ENCODE measurements around the gene IER2. TPM values are rescaled to one million over a fixed set of nuclear protein-coding genes. Genes with fewer than 3 reads are reported as not detected.

The IER2 gene
- total RNA-seq, 1 experiment from 2014 or later = 72.0 TPM

DNA sequence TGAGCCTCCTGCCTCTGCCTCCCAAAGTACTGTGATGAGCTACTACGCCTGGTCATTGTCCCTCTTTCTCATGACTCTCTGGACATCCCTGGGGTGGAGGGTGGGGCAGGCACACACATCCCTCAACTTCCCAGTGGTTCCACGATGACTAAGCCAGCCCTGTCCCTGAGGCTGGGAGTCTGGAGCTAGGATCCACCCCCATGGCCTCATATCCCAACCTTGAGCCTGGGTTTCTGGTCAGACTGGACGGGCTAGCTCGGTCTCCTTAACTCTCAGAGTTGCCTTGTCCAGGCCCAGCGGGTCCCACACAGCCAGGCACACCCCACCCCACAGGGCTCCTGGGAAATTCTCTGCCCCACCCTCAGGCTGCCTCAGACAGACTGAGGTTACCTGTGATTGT lies 19.6 kb downstream of the IER2 start:
- POLR2A ChIA-PET = interaction anchor here (1.1 to 1.4 kb wide), 2 partner anchors 15 to 18 kb away, joined by 5 to 12 read pairs; no protein-coding TSS in a partner anchor
- H3K9me3 ChIP-seq = no peaks in the 10 kb centered on the region
- BruUV-seq (replicated peaks) = no TSS peak
- Mint-ChIP-seq H3K27ac (ENCODE audit: unreplicated experiment) (peak overlapping the region; percentile 87), H3K27me3 (ENCODE audit: insufficient read depth, unreplicated experiment) (no peaks in the 10 kb centered on the region), H3K4me1 (ENCODE audit: low read depth, unreplicated experiment) (peaks cover 24% of the 10 kb centered on the region), H3K4me3 (ENCODE audit: unreplicated experiment) (peak overlapping the region; percentile 46), H3K9me3 (ENCODE audit: unreplicated experiment) (no peaks in the 10 kb centered on the region), H3K36me3 (ENCODE audit: insufficient read depth, unreplicated experiment) (peaks cover 6% of the 10 kb centered on the region)
- TF ChIP-seq, protein P1, sequence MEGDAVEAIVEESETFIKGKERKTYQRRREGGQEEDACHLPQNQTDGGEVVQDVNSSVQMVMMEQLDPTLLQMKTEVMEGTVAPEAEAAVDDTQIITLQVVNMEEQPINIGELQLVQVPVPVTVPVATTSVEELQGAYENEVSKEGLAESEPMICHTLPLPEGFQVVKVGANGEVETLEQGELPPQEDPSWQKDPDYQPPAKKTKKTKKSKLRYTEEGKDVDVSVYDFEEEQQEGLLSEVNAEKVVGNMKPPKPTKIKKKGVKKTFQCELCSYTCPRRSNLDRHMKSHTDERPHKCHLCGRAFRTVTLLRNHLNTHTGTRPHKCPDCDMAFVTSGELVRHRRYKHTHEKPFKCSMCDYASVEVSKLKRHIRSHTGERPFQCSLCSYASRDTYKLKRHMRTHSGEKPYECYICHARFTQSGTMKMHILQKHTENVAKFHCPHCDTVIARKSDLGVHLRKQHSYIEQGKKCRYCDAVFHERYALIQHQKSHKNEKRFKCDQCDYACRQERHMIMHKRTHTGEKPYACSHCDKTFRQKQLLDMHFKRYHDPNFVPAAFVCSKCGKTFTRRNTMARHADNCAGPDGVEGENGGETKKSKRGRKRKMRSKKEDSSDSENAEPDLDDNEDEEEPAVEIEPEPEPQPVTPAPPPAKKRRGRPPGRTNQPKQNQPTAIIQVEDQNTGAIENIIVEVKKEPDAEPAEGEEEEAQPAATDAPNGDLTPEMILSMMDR (IDR thresholded peaks at IDR 0.05; ENCODE audit: insufficient read depth in 1 of 2, low read depth in 1 of 2, low read length in 1 of 2, severe bottlenecking in 1 of 2, unreplicated experiment in 1 of 2) = no peak
- H3K36me3 ChIP-seq (ENCODE audit: control insufficient read depth, insufficient read depth, low read length) = no peaks in the 10 kb centered on the region; the same call in 1 of the 2 replicates
- intact Hi-C loops (cut with micrococcal nuclease; ENCODE audit: unreplicated experiment) = no loop called here
- no peaks in the 10 kb centered on the region for H3K27me3 ChIP-seq (replicated peaks; ENCODE audit: control insufficient read depth, insufficient read depth, low read length)
- H3K4me1 ChIP-seq = peaks cover 46% of the 10 kb centered on the region
- peak; percentile 76 to 86 for DNase-seq
- H3K4me3 ChIP-seq (ENCODE audit: low read depth, low read length) = no peak overlapping the region
- CTCF ChIA-PET = no interaction called here

DNA sequence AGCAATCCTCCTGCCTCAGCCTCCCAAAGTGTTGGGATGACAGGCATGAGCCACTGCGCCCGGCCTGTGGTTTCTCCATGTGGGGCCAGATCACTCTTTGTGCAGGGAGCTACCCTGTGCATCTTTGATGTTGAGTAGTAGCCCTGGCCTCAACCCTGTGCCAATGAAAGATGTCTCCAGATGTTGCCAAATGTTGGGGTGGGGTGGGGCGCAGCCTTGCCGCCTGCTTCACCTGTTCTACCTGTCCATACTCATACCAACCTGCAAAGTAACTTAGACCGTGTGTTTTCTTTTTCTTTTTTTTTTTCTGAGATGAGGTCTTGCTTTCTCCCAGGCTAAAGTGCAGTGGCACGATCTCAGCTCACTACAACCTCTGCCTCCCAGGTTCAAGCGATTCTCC lies 20.9 kb downstream of the IER2 start:
- Histone ChIP-seq H3K9me3 (no peaks in the 10 kb centered on the region), H3K36me3 (ENCODE audit: control insufficient read depth, insufficient read depth, low read length) (no peaks in the 10 kb centered on the region; the same call in 1 of the 2 replicates), H3K27me3 (replicated peaks; ENCODE audit: control insufficient read depth, insufficient read depth, low read length) (no peaks in the 10 kb centered on the region), H3K4me1 (peaks cover 36% of the 10 kb centered on the region), H3K4me3 (ENCODE audit: low read depth, low read length) (no peak overlapping the region)
- Mint-ChIP-seq H3K27ac (ENCODE audit: unreplicated experiment) (no peak overlapping the region), H3K4me1 (ENCODE audit: low read depth, unreplicated experiment) (peaks cover 21% of the 10 kb centered on the region), H3K9me3 (ENCODE audit: unreplicated experiment) (no peaks in the 10 kb centered on the region), H3K27me3 (ENCODE audit: insufficient read depth, unreplicated experiment) (no peaks in the 10 kb centered on the region), H3K4me3 (ENCODE audit: unreplicated experiment) (no peak overlapping the region), H3K36me3 (ENCODE audit: insufficient read depth, unreplicated experiment) (peaks cover 6% of the 10 kb centered on the region)
- ChIA-PET POLR2A (no interaction called here), CTCF (no interaction called here)
- DNase-seq = no peak
- intact Hi-C loops (cut with micrococcal nuclease; ENCODE audit: unreplicated experiment) = no loop called here
- BruUV-seq (replicated peaks) = no TSS peak
- TF ChIP-seq, protein P1 (IDR thresholded peaks at IDR 0.05; ENCODE audit: insufficient read depth in 1 of 2, low read depth in 1 of 2, low read length in 1 of 2, severe bottlenecking in 1 of 2, unreplicated experiment in 1 of 2) = no peak

DNA sequence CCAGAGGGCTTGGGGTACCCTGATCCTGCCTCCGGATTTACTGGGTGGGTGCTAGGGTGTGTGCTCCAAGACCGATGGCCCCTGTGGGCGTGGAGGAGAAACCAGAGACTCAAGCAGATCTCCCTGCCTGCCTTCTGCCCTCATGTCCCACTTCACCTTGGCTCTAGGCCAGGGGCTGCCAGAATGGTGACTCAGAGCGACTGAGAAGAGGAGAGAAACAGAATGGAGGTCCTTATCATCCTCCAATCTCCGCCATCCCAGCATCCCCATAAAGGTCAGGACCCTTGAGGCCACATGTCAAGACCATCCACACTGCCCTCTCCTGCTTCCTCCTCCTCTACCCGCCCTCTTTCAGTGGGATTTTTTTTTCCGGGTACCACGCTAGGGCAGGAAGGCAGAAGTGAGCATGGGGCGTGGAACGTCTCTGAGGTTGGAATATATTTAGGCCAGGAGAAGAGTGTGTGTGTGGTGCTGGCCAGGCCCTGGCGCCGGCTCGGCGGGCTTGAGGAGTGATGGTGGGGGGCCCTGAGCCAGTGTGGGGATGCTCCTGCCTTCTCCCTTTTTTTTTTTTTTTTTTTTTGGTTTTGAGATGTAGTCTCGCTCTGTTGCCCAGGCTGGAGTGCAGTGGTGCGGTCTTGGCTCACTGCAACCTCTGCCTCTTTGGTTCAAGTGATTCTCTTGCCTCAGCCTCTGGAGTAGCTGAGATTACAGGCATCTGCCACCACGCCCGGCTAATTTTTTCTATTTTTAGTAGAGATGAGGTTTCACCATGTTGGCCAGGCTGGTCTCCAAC lies 22.3 kb downstream of the IER2 start:
- POLR2A ChIA-PET = interaction anchor here (1.4 kb wide), 1 partner anchor 10 kb away, joined by 3 read pairs; no protein-coding TSS in a partner anchor
- Mint-ChIP-seq H3K36me3 (ENCODE audit: insufficient read depth, unreplicated experiment) (no peaks in the 10 kb centered on the region), H3K27ac (ENCODE audit: unreplicated experiment) (no peak overlapping the region), H3K4me1 (ENCODE audit: low read depth, unreplicated experiment) (peaks cover 13% of the 10 kb centered on the region), H3K9me3 (ENCODE audit: unreplicated experiment) (no peaks in the 10 kb centered on the region), H3K4me3 (ENCODE audit: unreplicated experiment) (no peak overlapping the region), H3K27me3 (ENCODE audit: insufficient read depth, unreplicated experiment) (no peaks in the 10 kb centered on the region)
- Histone ChIP-seq H3K36me3 (ENCODE audit: control insufficient read depth, insufficient read depth, low read length) (no peaks in the 10 kb centered on the region; the same call in 1 of the 2 replicates), H3K4me3 (ENCODE audit: low read depth, low read length) (no peak overlapping the region), H3K27me3 (replicated peaks; ENCODE audit: control insufficient read depth, insufficient read depth, low read length) (no peaks in the 10 kb centered on the region), H3K4me1 (peaks cover 25% of the 10 kb centered on the region), H3K9me3 (no peaks in the 10 kb centered on the region)
- CTCF ChIA-PET = no interaction called here
- no peak for DNase-seq
- no TSS peak for BruUV-seq (replicated peaks)
- intact Hi-C loops (cut with micrococcal nuclease; ENCODE audit: unreplicated experiment) = no loop called here
- TF ChIP-seq, protein P1 (IDR thresholded peaks at IDR 0.05; ENCODE audit: insufficient read depth in 1 of 2, low read depth in 1 of 2, low read length in 1 of 2, severe bottlenecking in 1 of 2, unreplicated experiment in 1 of 2) = no peak

Measured in Caco-2 (cell line).